Suprapubic skin (tissue), 4 donors: ENCODE results near the gene PRKACG.

Experiments
- CTCF ChIP-seq, 2 donors: fragments of 200-600 bp in 1 of 2; fragments of 450-650 bp in 1 of 2; sonication (generic) in 1 of 2; IDR thresholded peaks; one replicate each; pipeline ENCODE4 v1.5.1; 2016 to 2019; ENCODE audit warnings: antibody characterized with exemption in 2 of 2, mild to moderate bottlenecking in 1 of 2, moderate library complexity in 1 of 2
- EP300 ChIP-seq: sonication (generic); formaldehyde crosslinking; IDR thresholded peaks from one replicate; pipeline ENCODE4 v1.6.1; 2017; ENCODE audit warnings: antibody characterized with exemption
- POLR2A ChIP-seq, 2 donors: fragments of 450-650 bp; IDR thresholded peaks; one replicate each; pipeline ENCODE4 v1.6.1; 2017; ENCODE audit warnings: antibody characterized with exemption in 2 of 2, mild to moderate bottlenecking in 2 of 2, moderate library complexity in 2 of 2
- POLR2AphosphoS5 ChIP-seq, 3 donors: sonication (generic); formaldehyde crosslinking; IDR thresholded peaks; one replicate each; pipeline ENCODE4 v1.6.1; 2017; ENCODE audit warnings: antibody characterized with exemption in 3 of 3

DNA sequence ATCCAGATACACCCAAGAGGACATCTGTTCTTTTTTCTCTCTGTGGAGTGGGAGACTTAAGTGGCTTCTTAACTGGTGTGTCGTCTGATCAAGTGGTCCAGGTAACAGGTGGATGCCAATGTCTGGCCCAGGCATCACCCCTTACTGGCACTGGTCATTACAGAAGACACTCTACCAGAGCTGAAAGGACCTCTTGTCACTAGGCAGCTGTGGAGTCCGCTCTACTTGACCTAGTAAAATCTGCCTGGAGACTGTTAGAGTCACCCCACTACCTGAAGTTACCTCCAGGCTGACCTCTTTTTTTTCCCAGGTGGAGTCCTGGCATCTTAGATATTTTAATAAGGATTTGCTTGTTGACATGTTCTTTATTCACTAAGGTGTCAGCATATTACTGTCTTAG, 44.2 kb upstream of the PRKACG start:
- TF ChIP-seq CTCF (IDR thresholded peaks at IDR 0.05) (no peak), POLR2AphosphoS5 (IDR thresholded peaks at IDR 0.05) (no peak), POLR2A (IDR thresholded peaks at IDR 0.05) (no peak), EP300 (no peak)
